ENCODE results near the gene TRAPPC14.
"Not testable (repeated sequence)": the region's sequence is repeated elsewhere in the genome, so short reads cannot be mapped to it uniquely, and the experiment has no call there.

The TRAPPC14 gene

DNA sequence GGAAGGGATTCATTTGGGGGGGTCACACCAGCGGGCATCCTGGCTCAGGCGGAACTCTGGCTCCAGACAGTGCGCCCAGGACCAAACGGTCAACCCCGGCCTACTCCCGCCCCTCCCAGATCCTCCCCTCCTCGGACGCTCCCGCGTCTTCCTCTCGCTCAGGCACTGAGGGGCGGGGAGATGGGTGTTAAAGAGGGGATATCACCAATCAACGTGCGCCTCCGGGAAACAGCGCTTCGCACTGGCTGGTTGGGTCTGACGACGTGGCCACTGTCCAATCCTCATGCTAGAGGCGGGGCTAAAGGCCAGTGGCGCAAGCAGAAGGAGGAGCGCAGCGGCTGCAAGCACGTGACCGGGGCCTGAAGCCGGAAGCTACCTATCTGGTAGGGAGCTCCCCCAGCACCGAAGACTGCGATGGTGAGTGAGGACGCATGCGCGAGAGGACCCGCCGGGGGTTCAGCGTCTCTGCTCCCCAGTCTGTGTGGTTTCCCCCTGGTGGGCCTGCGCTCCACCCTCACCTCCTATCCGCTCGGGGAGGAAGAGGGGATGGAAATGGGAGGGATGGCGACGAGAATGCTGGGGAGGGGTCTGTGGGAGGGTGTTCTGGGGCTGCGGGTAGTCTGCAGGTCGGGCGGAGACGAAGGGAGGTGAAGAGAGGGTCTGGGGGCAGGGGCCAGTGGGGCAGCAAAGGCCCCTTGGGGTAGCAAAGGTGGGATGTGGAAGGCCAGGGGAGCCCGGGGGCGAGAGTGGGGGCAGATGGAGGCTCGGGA is 9.8 kb downstream of the TRAPPC14 start, which contains the start of gene LAMTOR4:
TSS of gene LAMTOR4 (plus strand) at position 360 of the 770 bp plus-strand sequence. CDS start at position 415, 55 bp downstream.
- in situ Hi-C loops (cut with HindIII; ENCODE audit: low sequenced_read_pairs) = no loop called here
- peak within 1 kb of the TSS; percentile 99 for H3K4me3 ChIP-seq (ENCODE audit: low read depth, low read length)
- DNase-seq (ENCODE audit: low read depth, low spot score) = peak; percentile 99
- TF ChIP-seq, protein P1, sequence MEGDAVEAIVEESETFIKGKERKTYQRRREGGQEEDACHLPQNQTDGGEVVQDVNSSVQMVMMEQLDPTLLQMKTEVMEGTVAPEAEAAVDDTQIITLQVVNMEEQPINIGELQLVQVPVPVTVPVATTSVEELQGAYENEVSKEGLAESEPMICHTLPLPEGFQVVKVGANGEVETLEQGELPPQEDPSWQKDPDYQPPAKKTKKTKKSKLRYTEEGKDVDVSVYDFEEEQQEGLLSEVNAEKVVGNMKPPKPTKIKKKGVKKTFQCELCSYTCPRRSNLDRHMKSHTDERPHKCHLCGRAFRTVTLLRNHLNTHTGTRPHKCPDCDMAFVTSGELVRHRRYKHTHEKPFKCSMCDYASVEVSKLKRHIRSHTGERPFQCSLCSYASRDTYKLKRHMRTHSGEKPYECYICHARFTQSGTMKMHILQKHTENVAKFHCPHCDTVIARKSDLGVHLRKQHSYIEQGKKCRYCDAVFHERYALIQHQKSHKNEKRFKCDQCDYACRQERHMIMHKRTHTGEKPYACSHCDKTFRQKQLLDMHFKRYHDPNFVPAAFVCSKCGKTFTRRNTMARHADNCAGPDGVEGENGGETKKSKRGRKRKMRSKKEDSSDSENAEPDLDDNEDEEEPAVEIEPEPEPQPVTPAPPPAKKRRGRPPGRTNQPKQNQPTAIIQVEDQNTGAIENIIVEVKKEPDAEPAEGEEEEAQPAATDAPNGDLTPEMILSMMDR (IDR thresholded peaks at IDR 0.05; ENCODE audit: low read depth, low read length) = no peak

DNA sequence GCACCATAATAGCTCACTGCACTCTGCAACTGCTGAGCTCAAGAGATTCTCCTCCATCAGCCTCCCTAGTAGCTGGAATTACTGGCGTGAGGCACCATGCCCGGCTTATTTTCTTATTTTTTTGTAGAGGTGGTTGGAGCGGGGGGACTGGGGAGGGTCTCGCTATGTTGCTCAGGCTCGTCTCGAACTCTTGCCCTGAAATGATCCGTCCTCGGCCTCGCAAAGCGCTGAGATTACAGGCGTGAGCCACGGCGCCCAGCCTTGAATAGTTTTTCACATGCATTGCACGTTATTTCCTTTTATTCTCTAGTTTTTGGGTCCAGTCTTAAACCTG is 10.3 kb downstream of the TRAPPC14 start:
- in situ Hi-C loops (cut with HindIII; ENCODE audit: low sequenced_read_pairs) = no loop called here
- DNase-seq (ENCODE audit: low read depth, low spot score) = no peak
- H3K4me3 ChIP-seq (ENCODE audit: low read depth, low read length) = peak overlapping the region; percentile 31
- TF ChIP-seq, protein P1 (IDR thresholded peaks at IDR 0.05; ENCODE audit: low read depth, low read length) = no peak

DNA sequence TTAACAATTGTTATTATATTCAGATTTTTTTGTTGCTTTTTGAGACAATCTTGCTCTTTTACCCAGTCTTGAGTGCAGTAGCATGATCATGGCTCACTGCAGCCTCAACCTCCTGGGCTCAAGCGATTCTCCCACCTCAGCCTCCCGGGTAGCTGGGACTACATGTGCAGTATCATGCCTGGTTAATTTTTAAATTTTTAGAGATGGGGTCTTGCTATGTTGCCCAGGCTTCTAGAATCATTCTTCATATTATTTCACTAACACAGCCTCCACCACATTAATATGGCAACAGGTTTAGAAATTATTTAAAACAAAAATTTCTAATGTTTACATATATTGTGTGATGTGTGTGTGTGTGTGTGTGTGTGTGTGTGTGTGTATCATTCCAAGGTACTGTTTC is 11.2 kb downstream of the TRAPPC14 start:
- no peak for DNase-seq (ENCODE audit: low read depth, low spot score)
- in situ Hi-C loops (cut with HindIII; ENCODE audit: low sequenced_read_pairs) = no loop called here
- H3K4me3 ChIP-seq (ENCODE audit: low read depth, low read length) = no peak overlapping the region
- TF ChIP-seq, protein P1 (IDR thresholded peaks at IDR 0.05; ENCODE audit: low read depth, low read length) = no peak

DNA sequence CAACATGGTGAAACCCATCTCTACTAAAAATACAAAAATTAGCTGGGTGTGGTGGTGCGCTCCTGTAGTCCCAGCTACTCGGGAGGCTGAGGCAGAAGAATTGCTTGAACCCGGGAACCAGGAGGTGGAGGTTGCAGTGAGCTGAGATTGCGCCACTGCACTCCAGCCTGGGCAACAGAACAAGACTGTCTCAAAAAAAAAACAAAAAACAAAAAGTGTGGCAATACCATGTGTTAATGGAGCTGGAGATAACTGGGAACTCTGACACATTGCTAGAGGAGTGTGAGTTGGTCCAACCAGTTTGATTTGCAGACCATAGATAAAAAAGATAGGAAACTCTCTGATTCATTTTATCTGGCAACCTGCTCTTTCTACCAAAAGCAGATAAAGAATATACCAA is 12.2 kb downstream of the TRAPPC14 start:
- DNase-seq (ENCODE audit: low read depth, low spot score); in situ Hi-C loops (cut with HindIII; ENCODE audit: low sequenced_read_pairs); H3K4me3 ChIP-seq (ENCODE audit: low read depth, low read length): not testable (repeated sequence)

DNA sequence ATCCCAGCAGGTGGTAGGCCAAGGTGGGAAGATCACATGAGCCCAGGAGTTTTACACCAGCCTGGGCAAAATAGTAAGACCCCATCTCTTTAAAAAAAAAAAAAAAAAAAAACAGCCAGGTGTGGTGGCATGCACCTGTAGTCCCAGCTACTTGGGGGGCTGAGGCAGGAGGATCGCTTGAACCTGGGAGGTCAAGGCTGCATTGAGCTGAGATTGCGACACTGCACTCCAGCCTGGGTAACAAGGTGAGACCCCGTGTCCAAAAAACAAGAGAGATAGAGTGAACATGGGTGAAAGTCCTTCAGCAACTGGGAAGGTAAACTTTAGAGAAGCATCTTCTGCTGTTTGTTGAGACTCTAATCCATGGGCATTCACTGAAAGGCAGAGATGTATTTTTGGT is 16.1 kb downstream of the TRAPPC14 start:
- in situ Hi-C loops (cut with HindIII; ENCODE audit: low sequenced_read_pairs) = no loop called here
- no peak for DNase-seq (ENCODE audit: low read depth, low spot score)
- TF ChIP-seq, protein P1 (IDR thresholded peaks at IDR 0.05; ENCODE audit: low read depth, low read length) = no peak
- no peak overlapping the region for H3K4me3 ChIP-seq (ENCODE audit: low read depth, low read length)

DNA sequence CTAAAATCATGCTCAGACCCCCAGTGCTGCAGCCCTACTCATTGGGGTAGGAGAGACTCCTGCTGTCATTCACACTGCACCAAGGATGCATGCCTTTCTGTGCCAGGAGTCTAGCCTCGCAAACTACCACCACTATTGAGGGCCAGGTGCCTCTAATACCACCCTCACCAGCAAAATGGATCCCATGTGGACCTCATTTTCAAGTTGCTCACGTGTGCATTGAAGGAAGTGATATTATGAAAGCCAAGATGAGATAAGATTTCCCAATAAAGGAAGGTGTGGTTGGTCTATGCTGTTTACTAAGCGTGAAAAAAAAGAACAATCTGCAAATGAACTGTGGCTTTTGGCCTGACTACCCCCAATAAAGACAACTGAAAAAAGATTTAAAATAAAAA is 17.0 kb downstream of the TRAPPC14 start:
- in situ Hi-C loops (cut with HindIII; ENCODE audit: low sequenced_read_pairs) = no loop called here

More for the DNA sequence above, 17.0 kb downstream of the TRAPPC14 start:
- DNase-seq (ENCODE audit: low read depth, low spot score) = no peak
- TF ChIP-seq, protein P1 (IDR thresholded peaks at IDR 0.05; ENCODE audit: low read depth, low read length) = no peak
- H3K4me3 ChIP-seq (ENCODE audit: low read depth, low read length) = no peak overlapping the region
